Measurements from ENCODE around the gene CAB39. TPM values are rescaled to one million over a fixed set of nuclear protein-coding genes. Genes with fewer than 3 reads are reported as not detected.
"Not testable (repeated sequence)": the region's sequence is repeated elsewhere in the genome, so short reads cannot be mapped to it uniquely, and the experiment has no call there.

Gene CAB39
- total RNA-seq, 4 donors from 2014 or later: 88.5 to 115 (median 108) TPM

DNA sequence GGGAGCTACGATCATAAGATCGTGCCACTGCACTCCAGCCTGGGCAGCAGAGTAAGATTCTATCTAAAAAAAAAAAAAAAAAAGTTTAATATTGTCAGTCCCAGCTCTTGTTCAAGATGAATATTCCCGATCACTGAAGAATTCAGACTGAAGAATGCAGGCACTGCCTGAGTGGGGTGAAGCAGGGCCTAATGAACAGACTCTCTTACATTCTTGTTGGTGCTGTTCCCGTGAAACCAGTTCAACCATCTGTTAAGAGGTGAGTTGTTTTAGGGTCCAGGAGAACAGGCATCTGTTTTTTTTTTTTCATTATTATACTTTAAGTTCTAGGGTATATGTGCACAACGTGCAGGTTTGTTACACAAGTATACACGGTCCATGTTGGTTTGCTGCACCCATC, 17.1 kb upstream of the CAB39 start:
- Histone ChIP-seq H3K4me1 (no peaks in the 10 kb centered on the region), H3K27me3 (no peaks in the 10 kb centered on the region), H3K9me3 (no peaks in the 10 kb centered on the region), H3K27ac (no peak overlapping the region), H3K4me3 (no peak overlapping the region), H3K36me3 (no peaks in the 10 kb centered on the region)
- 83 to 98% methylated on average over 5 to 6 of the region's 6 CpGs for WGBS, 2 donors (ENCODE audit: low coverage in 1 of 2)
- no peak for ATAC-seq
- TF ChIP-seq POLR2A (IDR thresholded peaks at IDR 0.05) (no peak), POLR2AphosphoS5 (IDR thresholded peaks at IDR 0.05) (no peak), EP300 (IDR thresholded peaks at IDR 0.05) (no peak)
- TF ChIP-seq, protein P1, sequence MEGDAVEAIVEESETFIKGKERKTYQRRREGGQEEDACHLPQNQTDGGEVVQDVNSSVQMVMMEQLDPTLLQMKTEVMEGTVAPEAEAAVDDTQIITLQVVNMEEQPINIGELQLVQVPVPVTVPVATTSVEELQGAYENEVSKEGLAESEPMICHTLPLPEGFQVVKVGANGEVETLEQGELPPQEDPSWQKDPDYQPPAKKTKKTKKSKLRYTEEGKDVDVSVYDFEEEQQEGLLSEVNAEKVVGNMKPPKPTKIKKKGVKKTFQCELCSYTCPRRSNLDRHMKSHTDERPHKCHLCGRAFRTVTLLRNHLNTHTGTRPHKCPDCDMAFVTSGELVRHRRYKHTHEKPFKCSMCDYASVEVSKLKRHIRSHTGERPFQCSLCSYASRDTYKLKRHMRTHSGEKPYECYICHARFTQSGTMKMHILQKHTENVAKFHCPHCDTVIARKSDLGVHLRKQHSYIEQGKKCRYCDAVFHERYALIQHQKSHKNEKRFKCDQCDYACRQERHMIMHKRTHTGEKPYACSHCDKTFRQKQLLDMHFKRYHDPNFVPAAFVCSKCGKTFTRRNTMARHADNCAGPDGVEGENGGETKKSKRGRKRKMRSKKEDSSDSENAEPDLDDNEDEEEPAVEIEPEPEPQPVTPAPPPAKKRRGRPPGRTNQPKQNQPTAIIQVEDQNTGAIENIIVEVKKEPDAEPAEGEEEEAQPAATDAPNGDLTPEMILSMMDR (IDR thresholded peaks at IDR 0.05): no peak

DNA sequence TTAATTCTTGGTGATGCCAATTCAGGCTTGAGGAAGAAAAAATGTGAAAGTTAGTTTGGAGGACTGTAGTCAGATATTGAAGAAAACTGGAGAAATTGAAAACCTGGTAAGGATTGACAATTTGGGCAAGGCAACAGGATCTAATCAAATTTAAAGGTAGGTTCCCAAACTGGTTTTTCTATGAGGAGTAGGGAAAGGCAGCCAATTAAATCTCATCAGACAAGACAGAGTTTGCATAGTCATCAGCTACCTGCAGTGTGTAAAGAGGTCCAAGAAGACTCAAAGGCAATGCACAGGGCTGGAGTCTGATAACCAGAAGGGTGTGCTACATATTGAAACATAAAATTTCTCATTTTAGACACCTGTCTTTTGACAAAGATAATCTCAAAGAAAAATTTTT, 16.0 kb upstream of the CAB39 start:
- H3K27ac ChIP-seq: no peak overlapping the region
- no peak for TF ChIP-seq POLR2A (IDR thresholded peaks at IDR 0.05)
- TF ChIP-seq, protein P1 (IDR thresholded peaks at IDR 0.05): no peak
- TF ChIP-seq EP300 (IDR thresholded peaks at IDR 0.05): no peak
- no peak for TF ChIP-seq POLR2AphosphoS5 (IDR thresholded peaks at IDR 0.05)
- H3K4me1 ChIP-seq: no peaks in the 10 kb centered on the region
- ATAC-seq: no peak
- H3K36me3 ChIP-seq: no peaks in the 10 kb centered on the region
- H3K9me3 ChIP-seq: no peaks in the 10 kb centered on the region
- H3K4me3 ChIP-seq: no peak overlapping the region
- no peaks in the 10 kb centered on the region for H3K27me3 ChIP-seq

DNA sequence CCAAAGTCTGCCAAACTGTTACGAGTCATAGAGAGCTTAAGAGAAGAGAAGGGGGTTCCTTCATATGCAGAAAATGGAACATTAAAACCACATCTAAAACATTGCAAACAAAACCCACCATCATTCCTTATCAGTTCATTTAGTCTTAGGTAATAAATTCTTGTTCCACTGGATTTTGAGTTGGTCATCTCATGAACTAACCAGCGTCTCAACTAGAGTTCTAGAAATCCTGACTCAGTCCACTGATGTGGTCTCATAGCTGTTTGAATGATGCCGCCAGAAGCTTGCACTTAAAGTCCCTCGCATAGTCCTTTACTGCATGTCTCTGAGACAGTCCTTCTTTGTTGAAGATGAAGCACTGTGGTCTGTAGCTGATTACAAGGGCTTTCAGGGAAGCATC, 15.0 kb upstream of the CAB39 start:
- H3K27ac ChIP-seq: no peak overlapping the region
- no peaks in the 10 kb centered on the region for H3K36me3 ChIP-seq
- TF ChIP-seq POLR2A (IDR thresholded peaks at IDR 0.05) (no peak), POLR2AphosphoS5 (IDR thresholded peaks at IDR 0.05) (no peak), EP300 (IDR thresholded peaks at IDR 0.05) (no peak)
- TF ChIP-seq, protein P1 (IDR thresholded peaks at IDR 0.05): no peak
- no peaks in the 10 kb centered on the region for H3K27me3 ChIP-seq
- no peak overlapping the region for H3K4me3 ChIP-seq
- peaks cover 0 to 6% (median 0%) of the 10 kb centered on the region in 3 donors for H3K9me3 ChIP-seq
- no peaks in the 10 kb centered on the region for H3K4me1 ChIP-seq
- WGBS, 2 donors (ENCODE audit: low coverage in 1 of 2): 68 to 86% methylated on average over 4 of the region's 4 CpGs
- ATAC-seq: no peak

DNA sequence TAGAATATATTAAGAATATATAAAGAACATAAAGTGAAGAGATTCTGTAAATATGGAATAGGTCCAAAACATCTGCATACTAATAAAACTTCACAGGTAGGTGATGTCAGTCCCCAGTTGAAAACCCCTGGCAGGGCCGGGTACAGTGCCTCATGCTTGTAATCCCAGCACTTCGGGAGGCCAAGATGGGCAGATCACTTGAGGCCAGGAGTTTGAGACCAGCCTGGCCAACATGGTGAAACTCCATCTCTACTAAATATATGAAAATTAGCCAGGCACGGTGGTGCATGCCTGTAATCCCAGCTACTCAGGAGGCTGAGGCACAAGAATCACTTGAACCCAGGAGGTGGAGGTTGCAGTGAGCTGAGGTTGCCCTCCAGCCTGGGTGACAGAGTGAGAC, 13.9 kb upstream of the CAB39 start:
- H3K4me1 ChIP-seq, H3K4me3 ChIP-seq, H3K27ac ChIP-seq, H3K27me3 ChIP-seq, H3K36me3 ChIP-seq, H3K9me3 ChIP-seq, ATAC-seq: not testable (repeated sequence)
- 89 to 100% methylated on average over 1 to 3 of the region's 3 CpGs for WGBS, 2 donors (ENCODE audit: low coverage in 1 of 2)

DNA sequence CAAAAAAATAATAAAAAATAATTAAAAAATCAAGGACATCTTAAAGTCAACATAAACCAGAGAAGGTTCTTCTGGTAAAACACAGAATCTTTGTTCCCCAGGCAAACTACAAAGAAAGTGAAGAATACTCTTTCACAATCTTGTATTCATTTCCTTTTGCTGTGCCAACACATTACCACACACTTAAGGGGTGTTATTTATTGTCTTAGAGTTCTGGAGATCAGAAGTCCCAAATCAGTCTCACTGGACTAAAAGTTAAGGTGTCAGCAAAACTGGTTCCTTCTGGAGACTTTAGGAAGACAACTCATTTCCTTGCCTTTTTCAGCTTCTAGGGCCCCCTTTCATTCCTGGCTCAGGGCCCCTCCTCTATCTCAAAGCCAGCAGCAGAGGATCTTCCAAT, 12.2 kb upstream of the CAB39 start:
- Histone ChIP-seq H3K9me3 (peaks cover 0 to 7% (median 0%) of the 10 kb centered on the region in 3 donors), H3K36me3 (no peaks in the 10 kb centered on the region), H3K4me1 (no peaks in the 10 kb centered on the region), H3K27ac (no peak overlapping the region), H3K4me3 (no peak overlapping the region), H3K27me3 (no peaks in the 10 kb centered on the region)
- TF ChIP-seq EP300 (IDR thresholded peaks at IDR 0.05): no peak
- TF ChIP-seq POLR2A (IDR thresholded peaks at IDR 0.05): no peak
- TF ChIP-seq POLR2AphosphoS5 (IDR thresholded peaks at IDR 0.05): no peak
- TF ChIP-seq, protein P1 (IDR thresholded peaks at IDR 0.05): no peak
- ATAC-seq: peak; percentile 60

DNA sequence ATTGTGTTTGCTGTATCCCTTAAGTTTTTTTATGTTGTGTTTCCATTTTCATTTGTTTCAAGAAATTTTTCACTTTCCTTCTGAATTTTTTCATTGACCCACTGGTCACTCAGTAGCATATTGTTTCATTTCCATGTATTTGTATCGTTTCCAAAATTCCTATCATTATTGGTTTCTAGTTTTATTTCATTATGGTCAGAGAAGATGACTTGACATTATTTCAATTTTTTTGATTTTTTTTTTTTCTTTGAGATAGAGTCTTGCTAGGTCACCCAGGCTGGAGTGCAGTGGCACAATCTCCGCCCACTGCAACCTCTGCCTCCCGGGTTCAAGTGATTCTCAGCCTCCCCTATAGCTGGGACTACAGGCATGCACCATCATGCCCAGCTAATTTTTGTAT, 11.3 kb upstream of the CAB39 start:
- TF ChIP-seq POLR2A (IDR thresholded peaks at IDR 0.05) (no peak), POLR2AphosphoS5 (IDR thresholded peaks at IDR 0.05) (no peak), EP300 (IDR thresholded peaks at IDR 0.05) (no peak)
- TF ChIP-seq, protein P1 (IDR thresholded peaks at IDR 0.05): no peak
- H3K36me3 ChIP-seq: no peaks in the 10 kb centered on the region
- H3K9me3 ChIP-seq: peaks cover 0 to 7% (median 0%) of the 10 kb centered on the region in 3 donors
- no peaks in the 10 kb centered on the region for H3K4me1 ChIP-seq
- H3K4me3 ChIP-seq: no peak overlapping the region
- no peaks in the 10 kb centered on the region for H3K27me3 ChIP-seq
- WGBS, 2 donors (ENCODE audit: low coverage in 1 of 2): 71 to 92% methylated on average over 1 to 3 of the region's 3 CpGs
- no peak overlapping the region for H3K27ac ChIP-seq
- ATAC-seq: no peak

DNA sequence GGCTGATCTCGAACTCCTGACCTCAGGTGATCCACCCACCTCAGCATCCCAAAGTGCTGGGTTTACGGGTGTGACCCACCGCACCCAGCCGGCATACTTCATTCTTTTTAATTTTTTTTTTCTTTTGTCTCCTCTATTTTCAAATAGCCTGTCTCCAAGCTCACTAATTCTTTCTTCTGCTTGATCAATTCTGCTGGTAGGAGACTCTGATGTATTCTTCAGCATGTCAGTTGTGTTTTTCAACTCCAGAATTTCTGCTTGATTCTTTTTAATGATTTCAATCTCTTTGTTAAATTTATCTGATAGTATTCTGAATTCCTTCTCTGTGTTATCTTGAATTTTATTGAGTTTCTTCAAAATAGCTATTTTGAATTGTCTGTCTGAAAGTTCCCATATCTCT, 10.2 kb upstream of the CAB39 start:
- not testable (repeated sequence) for H3K4me1 ChIP-seq, H3K9me3 ChIP-seq, H3K36me3 ChIP-seq, H3K27ac ChIP-seq, H3K27me3 ChIP-seq, H3K4me3 ChIP-seq, ATAC-seq
- WGBS, 2 donors (ENCODE audit: low coverage in 1 of 2): 81 to 91% methylated on average over 4 of the region's 4 CpGs
